A673 (cell line): ENCODE data around the gene BEAN1. TPM values are rescaled to one million over a fixed set of nuclear protein-coding genes. Genes with fewer than 3 reads are reported as not detected.

Experiments used
- BruUV-seq: library from RNA; stranded (reverse); fragments of 400-500 nt; replicated peaks from 2 replicates; lab custom pipeline; 2021; lab: Mats Ljungman, UMichigan
- CTCF ChIA-PET: fragments of 300-600 bp; sonication (Branson Sonifier 250); formaldehyde crosslinking; loops from one replicate; lab custom pipeline; 2022; ENCODE audit warnings: antibody characterized with exemption; lab: Charles Lee
- POLR2A ChIA-PET: fragments of 300-600 bp; sonication (Branson Sonifier 250); formaldehyde crosslinking; loops from one replicate; lab custom pipeline; 2022; ENCODE audit warnings: antibody characterized with exemption; ENCODE audit not compliant: low non-redundant PET; lab: Charles Lee
- DNase-seq: peaks from one replicate; pipeline ENCODE4 v3.0.0-alpha.2; 2015; ENCODE audit warnings: low spot score
- H3K27ac ChIP-seq: fragments of 200-600 bp; sonication (generic); 2 replicates; pipeline ENCODE4 v1.5.1; 2016; ENCODE audit warnings: mixed run types, low read depth, mild to moderate bottlenecking, mixed read lengths, antibody characterized with exemption, low read length; ENCODE audit not compliant: poor library complexity, severe bottlenecking
- H3K27me3 ChIP-seq: fragments of 200-600 bp; sonication (generic); replicated peaks from 2 replicates; pipeline ENCODE4 v1.6.1; 2017; ENCODE audit warnings: mixed run types, low read depth, mild to moderate bottlenecking, mixed read lengths, antibody characterized with exemption, low read length; ENCODE audit not compliant: insufficient read depth, poor library complexity
- H3K36me3 ChIP-seq: fragments of 200-600 bp; sonication (generic); 2 replicates; pipeline ENCODE4 v1.6.1; 2016; ENCODE audit warnings: mixed run types, mild to moderate bottlenecking, mixed read lengths, antibody characterized with exemption, low read length; ENCODE audit not compliant: insufficient read depth, poor library complexity, severe bottlenecking
- H3K4me1 ChIP-seq: fragments of 200-600 bp; sonication (generic); 2 replicates; pipeline ENCODE4 v1.6.1; 2017; ENCODE audit warnings: mixed run types, mild to moderate bottlenecking, mixed read lengths, antibody characterized with exemption, low read length; ENCODE audit not compliant: insufficient read depth, poor library complexity, severe bottlenecking
- H3K4me3 ChIP-seq: fragments of 200-600 bp; sonication (generic); 2 replicates; pipeline ENCODE4 v1.5.1; 2016; ENCODE audit warnings: low read depth, mixed run types, mild to moderate bottlenecking, mixed read lengths, low read length; ENCODE audit not compliant: poor library complexity, severe bottlenecking
- H3K9me3 ChIP-seq: fragments of 200-600 bp; sonication (generic); 2 replicates; pipeline ENCODE4 v1.6.1; 2016; ENCODE audit warnings: mixed run types, low read depth, mild to moderate bottlenecking, mixed read lengths, antibody characterized with exemption, low read length; ENCODE audit not compliant: poor library complexity, severe bottlenecking
- CTCF ChIP-seq: fragments of 300-800, 200-600 bp; sonication (generic); conservative IDR thresholded peaks from 2 replicates; pipeline ENCODE4 v1.5.1; 2017; ENCODE audit warnings: low read depth, mild to moderate bottlenecking, antibody characterized with exemption, low read length, moderate library complexity, mixed read lengths
- EZH2 ChIP-seq: fragments of 200-600 bp; sonication (generic); IDR thresholded peaks from 2 replicates; pipeline ENCODE4 v1.6.1; 2017; ENCODE audit warnings: borderline replicate concordance, low read depth, mild to moderate bottlenecking, mixed read lengths, antibody characterized with exemption, low read length; ENCODE audit not compliant: poor library complexity, severe bottlenecking
- intact Hi-C: fragments of 100-400 bp; cut with micrococcal nuclease; formaldehyde crosslinking; loops from one replicate; pipeline ENCODE4 v1.10.0; 2022; ENCODE audit not compliant: unreplicated experiment
- total RNA-seq: library from RNA; stranded (reverse); gene quantifications from 2 replicates; pipeline ENCODE4 v1.2.3, GENCODE V29; 2021

The BEAN1 gene
- total RNA-seq, 1 experiment from 2014 or later, result not detected

GRCh38 chr16:66490774-66491715 lies 64.0 kb downstream of the BEAN1 start:
- TF ChIP-seq EZH2 (no peak), CTCF (no peak)
- no peak overlapping the region for H3K4me3 ChIP-seq
- H3K4me1 ChIP-seq, result no peaks in the 10 kb centered on the region
- no peak for DNase-seq
- H3K9me3 ChIP-seq, result no peaks in the 10 kb centered on the region
- no peaks in the 10 kb centered on the region for H3K36me3 ChIP-seq
- CTCF ChIA-PET, result interaction anchor here (0.6 kb wide), 1 partner anchor 29 kb away, joined by 3 read pairs; no protein-coding TSS in a partner anchor
- no peak overlapping the region for H3K27ac ChIP-seq
- POLR2A ChIA-PET, result no interaction called here
- intact Hi-C loops, result no loop called here
- H3K27me3 ChIP-seq, result no peaks in the 10 kb centered on the region
- no TSS peak for BruUV-seq

- H3K4me1 ChIP-seq, result no peaks in the 10 kb centered on the region
- ChIA-PET CTCF (interaction anchor here (0.6 kb wide), 1 partner anchor 30 kb away, joined by 3 read pairs; no protein-coding TSS in a partner anchor), POLR2A (no interaction called here)
- H3K27me3 ChIP-seq, result no peaks in the 10 kb centered on the region
- H3K4me3 ChIP-seq, result no peak overlapping the region
- no TSS peak for BruUV-seq
- no peaks in the 10 kb centered on the region for H3K9me3 ChIP-seq
- DNase-seq, result no peak
- intact Hi-C loops, result no loop called here
- no peak overlapping the region for H3K27ac ChIP-seq
- no peak for TF ChIP-seq EZH2
- TF ChIP-seq CTCF, result no peak
- no peaks in the 10 kb centered on the region for H3K36me3 ChIP-seq
Observed at GRCh38 chr16:66491716-66492064, 64.6 kb downstream of the BEAN1 start.

- H3K4me3 ChIP-seq, result no peak overlapping the region
- no peak for DNase-seq
- intact Hi-C loops, result no loop called here
- ChIA-PET POLR2A (no interaction called here), CTCF (no interaction called here)
- no peak overlapping the region for H3K27ac ChIP-seq
- no TSS peak for BruUV-seq
- TF ChIP-seq CTCF (no peak), EZH2 (no peak)
- H3K27me3 ChIP-seq, result no peaks in the 10 kb centered on the region
- no peaks in the 10 kb centered on the region for H3K9me3 ChIP-seq
- H3K4me1 ChIP-seq, result no peaks in the 10 kb centered on the region
- no peaks in the 10 kb centered on the region for H3K36me3 ChIP-seq
Observed at GRCh38 chr16:66493490-66494401, 66.7 kb downstream of the BEAN1 start.
